AG09309 (cell line): ENCODE measurements around the gene TST.
"Not testable (repeated sequence)": the region's sequence is repeated elsewhere in the genome, so short reads cannot be mapped to it uniquely, and the experiment has no call there.

ENCODE experiments used
- DNase-seq: peaks from one replicate; pipeline ENCODE4 v3.0.0-alpha.2; 2010; ENCODE audit warnings: low read depth
- H3K4me3 ChIP-seq: 2 replicates; pipeline ENCODE4 v1.5.1; 2011; ENCODE audit warnings: mild to moderate bottlenecking, low read depth, low read length, moderate library complexity; ENCODE audit not compliant: control insufficient read depth
- CTCF ChIP-seq: IDR thresholded peaks from 2 replicates; pipeline ENCODE4 v1.5.1; 2011; ENCODE audit warnings: mild to moderate bottlenecking, low read depth, low read length, inconsistent platforms; ENCODE audit not compliant: insufficient read depth, control insufficient read depth; ENCODE audit errors: missing control alignments

The TST gene

GRCh38 chr22:36998620-36999351, 20.5 kb downstream of the TST start:
- H3K4me3 ChIP-seq, result no peak overlapping the region
- no peak for DNase-seq

GRCh38 chr22:36997746-36998145, 21.5 kb downstream of the TST start:
- no peak for TF ChIP-seq CTCF
- no peak for DNase-seq
- H3K4me3 ChIP-seq, result no peak overlapping the region

More at GRCh38 chr22:36998620-36999351, 20.5 kb downstream of the TST start:
- no peak for TF ChIP-seq CTCF

GRCh38 chr22:36991206-36991605, 28.0 kb downstream of the TST start:
- H3K4me3 ChIP-seq, result no peak overlapping the region
- no peak for DNase-seq
- no peak for TF ChIP-seq CTCF

GRCh38 chr22:36990457-36990856, 28.8 kb downstream of the TST start:
- TF ChIP-seq CTCF, result no peak
- no peak overlapping the region for H3K4me3 ChIP-seq
- no peak for DNase-seq

GRCh38 chr22:36989012-36989411, 30.2 kb downstream of the TST start:
- not testable (repeated sequence) for H3K4me3 ChIP-seq, DNase-seq

GRCh38 chr22:36988075-36988832, 31.0 kb downstream of the TST start:
- no peak for TF ChIP-seq CTCF
- DNase-seq, result no peak
- H3K4me3 ChIP-seq, result no peak overlapping the region

- TF ChIP-seq CTCF, result peak; percentile 46
- no peak overlapping the region for H3K4me3 ChIP-seq
- no peak for DNase-seq
Observed at GRCh38 chr22:36986242-36986821, 32.9 kb downstream of the TST start.
